BJ (cell line): ENCODE results near the gene KCNIP4. TPM values are rescaled to one million over a fixed set of nuclear protein-coding genes. Genes with fewer than 3 reads are reported as not detected.

Experiments
- CTCF ChIA-PET: fragments of 350-600 bp; formaldehyde crosslinking; extraction: SDS; loops from one replicate; lab custom pipeline; 2021; ENCODE audit warnings: antibody characterized with exemption, inconsistent platforms; lab: Yijun Ruan, JAX
- POLR2A ChIA-PET: fragments of 300-600 bp; sonication (Branson Sonifier 250); formaldehyde crosslinking; extraction: SDS; loops from one replicate; lab custom pipeline; 2021; ENCODE audit warnings: antibody characterized with exemption; lab: Charles Lee
- DNase-seq: peaks from one replicate; pipeline ENCODE4 v3.0.0-alpha.2; 2011; ENCODE audit warnings: low read depth
- H3K27me3 ChIP-seq: 2 replicates; pipeline ENCODE4 v1.6.0; 2011; ENCODE audit warnings: low read length; ENCODE audit not compliant: control insufficient read depth, insufficient read depth
- H3K36me3 ChIP-seq: 2 replicates; pipeline ENCODE4 v1.5.1; 2011; ENCODE audit warnings: low read length; ENCODE audit not compliant: control insufficient read depth, insufficient read depth
- H3K4me3 ChIP-seq: 2 replicates; pipeline ENCODE4 v1.5.1; 2011; ENCODE audit warnings: low read depth, mild to moderate bottlenecking, control low read depth, low read length
- polyA plus RNA-seq: library from polyadenylated mRNA; depleted of rRNA; stranded (reverse); fragments of >200 nt; gene quantifications from 2 replicates; pipeline ENCODE4 v1.2.3, GENCODE V29; 2011
- TF ChIP-seq, protein P1 (sequence below): IDR thresholded peaks from 2 replicates; pipeline ENCODE4 v1.5.1; 2011; ENCODE audit warnings: low read depth, mild to moderate bottlenecking, control low read depth, inconsistent platforms, low read length, moderate library complexity; ENCODE audit not compliant: insufficient read depth

The KCNIP4 gene
- polyA plus RNA-seq, 1 experiment, result not detected

DNA sequence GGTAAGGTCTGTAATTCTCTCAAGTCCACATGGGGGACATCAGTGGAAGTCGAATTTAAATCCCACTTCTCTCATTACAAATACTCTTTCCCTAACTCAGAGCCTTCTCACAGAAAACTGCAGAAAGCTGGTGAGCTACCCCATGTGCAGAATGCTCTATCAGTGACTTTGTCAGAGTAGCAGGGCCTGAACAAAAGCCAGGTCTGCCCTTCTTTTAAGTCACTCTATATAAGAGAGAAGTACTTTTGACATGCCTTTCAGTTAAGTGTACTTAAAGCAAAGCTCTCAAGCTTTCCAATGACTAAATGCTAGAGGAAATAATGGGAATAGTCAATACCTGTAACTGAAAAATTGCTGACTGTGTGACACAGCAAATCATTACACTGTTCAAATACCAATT, 323.1 kb downstream of the KCNIP4 start:
- no peaks in the 10 kb centered on the region for H3K36me3 ChIP-seq
- no peak for DNase-seq
- no peak overlapping the region for H3K4me3 ChIP-seq
- POLR2A ChIA-PET, result no interaction called here
- TF ChIP-seq, protein P1, sequence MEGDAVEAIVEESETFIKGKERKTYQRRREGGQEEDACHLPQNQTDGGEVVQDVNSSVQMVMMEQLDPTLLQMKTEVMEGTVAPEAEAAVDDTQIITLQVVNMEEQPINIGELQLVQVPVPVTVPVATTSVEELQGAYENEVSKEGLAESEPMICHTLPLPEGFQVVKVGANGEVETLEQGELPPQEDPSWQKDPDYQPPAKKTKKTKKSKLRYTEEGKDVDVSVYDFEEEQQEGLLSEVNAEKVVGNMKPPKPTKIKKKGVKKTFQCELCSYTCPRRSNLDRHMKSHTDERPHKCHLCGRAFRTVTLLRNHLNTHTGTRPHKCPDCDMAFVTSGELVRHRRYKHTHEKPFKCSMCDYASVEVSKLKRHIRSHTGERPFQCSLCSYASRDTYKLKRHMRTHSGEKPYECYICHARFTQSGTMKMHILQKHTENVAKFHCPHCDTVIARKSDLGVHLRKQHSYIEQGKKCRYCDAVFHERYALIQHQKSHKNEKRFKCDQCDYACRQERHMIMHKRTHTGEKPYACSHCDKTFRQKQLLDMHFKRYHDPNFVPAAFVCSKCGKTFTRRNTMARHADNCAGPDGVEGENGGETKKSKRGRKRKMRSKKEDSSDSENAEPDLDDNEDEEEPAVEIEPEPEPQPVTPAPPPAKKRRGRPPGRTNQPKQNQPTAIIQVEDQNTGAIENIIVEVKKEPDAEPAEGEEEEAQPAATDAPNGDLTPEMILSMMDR, result no peak
- H3K27me3 ChIP-seq, result no peaks in the 10 kb centered on the region
- CTCF ChIA-PET, result interaction anchor here (0.7 kb wide), 1 partner anchor 13 kb away, joined by 3 read pairs; no protein-coding TSS in a partner anchor

DNA sequence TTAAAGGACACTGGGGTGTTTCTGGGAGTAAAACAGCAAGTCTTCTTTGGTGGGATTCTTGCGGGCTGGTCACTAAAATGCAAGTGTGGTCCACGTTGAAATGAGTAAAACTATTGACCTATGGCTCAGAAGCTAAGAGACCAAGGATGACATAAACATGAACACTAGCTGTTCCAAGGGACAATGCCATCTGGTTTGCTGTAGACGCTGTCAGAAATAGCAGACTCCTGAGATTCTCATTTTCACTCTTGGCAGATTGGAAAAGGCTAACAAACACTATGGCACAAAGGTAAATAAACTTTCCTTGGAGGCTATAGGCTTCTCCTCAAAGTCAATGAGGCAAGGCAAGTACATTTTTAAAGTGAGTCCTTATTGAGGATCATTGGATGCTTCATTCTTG, 343.6 kb downstream of the KCNIP4 start:
- CTCF ChIA-PET, result interaction anchor here (1.5 kb wide), 1 partner anchor 15 kb away, joined by 3 read pairs; no protein-coding TSS in a partner anchor
- H3K27me3 ChIP-seq, result no peaks in the 10 kb centered on the region

DNA sequence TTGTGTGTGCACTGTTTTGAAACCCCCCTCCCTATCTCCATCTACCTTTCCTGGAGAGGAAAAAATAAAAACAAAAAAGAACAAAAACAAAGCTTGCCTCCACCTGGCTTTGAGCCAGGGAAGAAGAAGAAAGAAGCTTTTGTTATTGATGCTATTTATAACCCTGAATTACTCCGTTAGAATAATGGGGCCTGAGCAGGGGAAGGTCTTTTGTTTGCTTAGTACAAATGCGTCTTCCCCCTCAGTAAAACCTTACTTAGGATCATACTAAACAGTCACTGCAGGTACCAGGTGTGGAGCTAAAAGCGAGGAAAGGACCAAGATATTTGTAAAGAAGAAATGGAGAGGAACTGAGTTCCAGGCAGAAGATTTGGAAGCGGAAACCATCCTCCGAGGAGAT, 352.1 kb downstream of the KCNIP4 start:
- ChIA-PET CTCF (interaction anchor here (1.6 kb wide), 1 partner anchor 171 kb away, joined by 3 read pairs; no protein-coding TSS in a partner anchor), POLR2A (no interaction called here)
- H3K27me3 ChIP-seq, result no peaks in the 10 kb centered on the region
- no peaks in the 10 kb centered on the region for H3K36me3 ChIP-seq
- TF ChIP-seq, protein P1, result no peak
- no peak for DNase-seq
- no peak overlapping the region for H3K4me3 ChIP-seq

More for the DNA sequence above, 343.6 kb downstream of the KCNIP4 start:
- no peak for DNase-seq
- TF ChIP-seq, protein P1, result no peak
- H3K4me3 ChIP-seq, result no peak overlapping the region
- POLR2A ChIA-PET, result no interaction called here
- H3K36me3 ChIP-seq, result no peaks in the 10 kb centered on the region

DNA sequence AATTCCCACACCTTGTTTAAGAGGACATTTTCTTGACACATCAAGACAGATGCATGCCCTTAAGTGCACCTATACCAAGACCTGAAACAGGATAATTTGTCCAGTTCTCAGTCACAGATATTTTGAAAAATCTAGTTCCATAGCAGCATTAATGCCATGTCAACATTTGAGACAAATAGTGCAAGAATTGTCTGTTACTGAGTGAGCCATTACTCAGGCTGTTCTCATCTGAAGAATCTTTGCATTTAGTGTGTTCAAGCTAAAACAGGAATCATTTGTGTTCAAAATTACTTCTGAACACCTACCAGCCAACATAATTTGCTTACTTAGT, 354.9 kb downstream of the KCNIP4 start:
- ChIA-PET POLR2A (no interaction called here), CTCF (no interaction called here)
- DNase-seq, result no peak
- Histone ChIP-seq H3K27me3 (0 out of 2 replicates have a peak, but pooled peaks cover 2% of the 10 kb centered on the region), H3K4me3 (no peak overlapping the region), H3K36me3 (no peaks in the 10 kb centered on the region)
- TF ChIP-seq, protein P1, result no peak

DNA sequence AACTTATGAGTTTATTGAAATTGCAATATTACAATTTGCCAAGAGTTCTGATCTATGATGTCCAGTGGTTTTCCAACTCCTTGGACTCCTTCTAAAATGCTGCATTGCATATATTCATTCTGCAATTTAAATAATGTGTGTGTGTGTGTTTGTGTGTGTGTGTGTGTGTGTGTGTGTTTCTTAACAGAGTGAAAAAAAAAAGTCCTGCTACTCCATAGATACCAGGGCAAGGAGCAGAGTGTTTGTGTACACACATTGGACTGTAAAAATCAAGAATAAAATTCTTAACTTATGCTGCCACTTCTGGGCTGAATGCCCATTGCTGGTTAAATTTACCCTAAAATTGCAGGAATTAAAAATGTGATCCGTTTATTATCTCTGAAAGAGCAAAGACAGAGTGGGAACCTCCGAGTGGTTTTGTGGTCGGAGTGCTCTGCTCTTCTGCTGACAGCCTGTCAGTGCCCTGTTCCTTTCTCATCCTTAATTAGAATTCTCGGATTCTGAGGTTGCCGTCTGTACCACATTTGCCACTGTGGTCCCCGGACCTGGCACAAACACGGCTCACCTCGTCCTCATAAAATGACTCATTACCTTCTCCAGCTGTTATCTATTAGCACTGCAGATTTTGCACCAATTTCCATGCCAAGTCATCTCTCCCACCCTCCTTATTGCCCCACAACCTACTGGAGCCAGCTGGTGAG, 355.5 kb downstream of the KCNIP4 start:
- CTCF ChIA-PET, result interaction anchor here (0.7 kb wide), 1 partner anchor 174 kb away, joined by 3 read pairs; no protein-coding TSS in a partner anchor

More for the DNA sequence above, 355.5 kb downstream of the KCNIP4 start:
- Histone ChIP-seq H3K4me3 (no peak overlapping the region), H3K27me3 (0 out of 2 replicates have a peak, but pooled peaks cover 2% of the 10 kb centered on the region), H3K36me3 (no peaks in the 10 kb centered on the region)
- peak; percentile 21 for DNase-seq
- TF ChIP-seq, protein P1, result no peak
- POLR2A ChIA-PET, result no interaction called here
